Endothelial cell (in vitro differentiated cells): ENCODE measurements around the gene TBC1D3E. TPM values are rescaled to one million over a fixed set of nuclear protein-coding genes. Genes with fewer than 3 reads are reported as not detected.
"Not testable (repeated sequence)": the region's sequence is repeated elsewhere in the genome, so short reads cannot be mapped to it uniquely, and the experiment has no call there.

Experiments used
- DNase-seq: peaks from one replicate; pipeline ENCODE4 v3.0.0; 2021; ENCODE audit warnings: low spot score
- H3K27ac Mint-ChIP-seq: one replicate; pipeline ENCODE4 v1.8.0; 2021; ENCODE audit warnings: mixed read lengths, inconsistent platforms; ENCODE audit not compliant: unreplicated experiment
- H3K27me3 Mint-ChIP-seq: one replicate; pipeline ENCODE4 v1.8.0; 2021; ENCODE audit warnings: mild to moderate bottlenecking, moderate library complexity, mixed read lengths, inconsistent platforms; ENCODE audit not compliant: unreplicated experiment
- H3K36me3 Mint-ChIP-seq: one replicate; pipeline ENCODE4 v1.8.0; 2021; ENCODE audit warnings: mild to moderate bottlenecking, low read depth, mixed read lengths, inconsistent platforms; ENCODE audit not compliant: unreplicated experiment
- H3K4me1 Mint-ChIP-seq: one replicate; pipeline ENCODE4 v1.8.0; 2021; ENCODE audit warnings: mild to moderate bottlenecking, mixed read lengths, inconsistent platforms; ENCODE audit not compliant: unreplicated experiment
- H3K4me3 Mint-ChIP-seq: one replicate; pipeline ENCODE4 v1.8.0; 2021; ENCODE audit warnings: mild to moderate bottlenecking, mixed read lengths, inconsistent platforms; ENCODE audit not compliant: unreplicated experiment
- H3K9me3 Mint-ChIP-seq: one replicate; pipeline ENCODE4 v1.8.0; 2021; ENCODE audit warnings: mixed read lengths, inconsistent platforms; ENCODE audit not compliant: unreplicated experiment
- long read RNA-seq: library from polyadenylated mRNA; unstranded; transcript quantifications from one replicate; pipeline ENCODE4 v2.0.0, GENCODE V29; 2020; ENCODE audit not compliant: unreplicated experiment
- total RNA-seq: library from RNA; stranded (reverse); fragmentation: NEBNext Ultra II Directional; extraction: Animal tissue kit (Norgen Biotek cat#: 25700); gene quantifications from one replicate; pipeline ENCODE4 v1.2.1, GENCODE V29; 2021; ENCODE audit not compliant: unreplicated experiment

The TBC1D3E gene
- not detected for total RNA-seq
- long read RNA-seq, result 0 reads

DNA sequence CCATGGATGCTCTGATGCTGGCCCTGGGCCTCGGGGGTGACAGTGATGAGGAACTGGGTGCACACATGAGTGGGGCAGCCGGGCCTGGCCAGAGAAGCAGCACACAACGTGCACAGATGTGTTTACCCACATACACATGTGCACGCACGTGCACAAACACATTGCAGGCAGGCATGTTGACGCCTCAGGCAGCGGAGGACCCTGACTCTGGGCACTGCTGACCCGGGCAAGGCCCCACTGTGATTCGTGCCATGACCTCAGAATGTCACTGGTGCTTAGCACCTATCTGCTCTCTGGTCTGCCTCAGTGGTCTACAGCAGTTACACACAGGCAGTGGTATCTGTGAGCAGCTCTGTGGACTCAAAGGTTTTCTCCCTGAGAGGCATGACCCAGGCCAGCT, at the start of gene TBC1D3E:
TBC1D3E (plus strand) TSS at position 301 of the 400 bp plus-strand sequence. CDS start 1,545 bp downstream, outside the sequence.
- DNase-seq, result peak; percentile 0
- not testable (repeated sequence) for H3K4me1 Mint-ChIP-seq, H3K4me3 Mint-ChIP-seq, H3K27me3 Mint-ChIP-seq, H3K9me3 Mint-ChIP-seq, H3K27ac Mint-ChIP-seq, H3K36me3 Mint-ChIP-seq

GRCh38 chr17:38087344-38087743, 40.4 kb upstream of the TBC1D3E start:
- not testable (repeated sequence) for DNase-seq, H3K9me3 Mint-ChIP-seq, H3K36me3 Mint-ChIP-seq, H3K27me3 Mint-ChIP-seq, H3K4me3 Mint-ChIP-seq, H3K27ac Mint-ChIP-seq, H3K4me1 Mint-ChIP-seq

- not testable (repeated sequence) for H3K27me3 Mint-ChIP-seq, DNase-seq, H3K9me3 Mint-ChIP-seq, H3K4me3 Mint-ChIP-seq, H3K4me1 Mint-ChIP-seq, H3K27ac Mint-ChIP-seq, H3K36me3 Mint-ChIP-seq
Measured at GRCh38 chr17:38088120-38088519, 39.6 kb upstream of the TBC1D3E start.

- H3K4me1 Mint-ChIP-seq, DNase-seq, H3K27ac Mint-ChIP-seq, H3K27me3 Mint-ChIP-seq, H3K4me3 Mint-ChIP-seq, H3K36me3 Mint-ChIP-seq, H3K9me3 Mint-ChIP-seq: not testable (repeated sequence)
Measured at GRCh38 chr17:38094059-38094694, 33.6 kb upstream of the TBC1D3E start.

GRCh38 chr17:38099262-38099661, 28.5 kb upstream of the TBC1D3E start:
- not testable (repeated sequence) for H3K27me3 Mint-ChIP-seq

DNA sequence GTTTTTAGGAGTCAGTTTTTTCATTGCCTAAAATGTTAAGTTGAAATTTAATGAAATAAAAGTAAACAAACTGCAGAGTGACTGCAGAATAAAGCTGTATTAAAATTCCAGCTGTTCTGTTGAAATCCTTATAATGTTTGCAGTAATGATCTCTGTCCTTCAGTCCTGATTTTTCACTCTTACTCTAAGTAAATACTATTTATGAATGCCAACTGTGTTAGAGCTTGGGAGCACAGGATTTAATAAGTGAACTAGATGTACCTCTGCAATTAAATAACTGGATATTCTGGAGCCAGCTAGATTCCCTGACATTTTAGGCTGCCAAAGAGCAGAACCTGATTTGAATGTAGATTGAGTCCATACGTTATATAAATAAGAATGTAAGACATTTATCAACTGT, 7.9 kb upstream of the TBC1D3E start:
- H3K36me3 Mint-ChIP-seq, H3K27ac Mint-ChIP-seq, DNase-seq, H3K4me1 Mint-ChIP-seq, H3K9me3 Mint-ChIP-seq, H3K4me3 Mint-ChIP-seq, H3K27me3 Mint-ChIP-seq: not testable (repeated sequence)

More at GRCh38 chr17:38099262-38099661, 28.5 kb upstream of the TBC1D3E start:
- not testable (repeated sequence) for H3K4me3 Mint-ChIP-seq, H3K36me3 Mint-ChIP-seq, H3K9me3 Mint-ChIP-seq, H3K27ac Mint-ChIP-seq, H3K4me1 Mint-ChIP-seq, DNase-seq

GRCh38 chr17:38134860-38135259, 7.1 kb downstream of the TBC1D3E start:
- not testable (repeated sequence) for H3K27ac Mint-ChIP-seq, H3K27me3 Mint-ChIP-seq, H3K36me3 Mint-ChIP-seq, H3K9me3 Mint-ChIP-seq, H3K4me3 Mint-ChIP-seq, H3K4me1 Mint-ChIP-seq
- peak; percentile 13 for DNase-seq

Other genes starting within 250 kb of the TBC1D3E start
- not detected for gene TBC1D3K, start 203.5 kb upstream of the TBC1D3E start, total RNA-seq
- gene TBC1D3L, start 138.9 kb upstream of the TBC1D3E start, total RNA-seq, result 20.9 TPM
- gene TBC1D3D, start 124.0 kb upstream of the TBC1D3E start, total RNA-seq, result 0.64 TPM
- gene TBC1D3C, start 59.3 kb upstream of the TBC1D3E start, total RNA-seq, result not detected
- gene TBC1D3, start 64.6 kb downstream of the TBC1D3E start, total RNA-seq, result not detected
- gene MRPL45, start 169.2 kb downstream of the TBC1D3E start, total RNA-seq, result 57.7 TPM
- 0.97 TPM for gene GPR179, start 216.0 kb downstream of the TBC1D3E start, total RNA-seq
- gene SOCS7, start 223.9 kb downstream of the TBC1D3E start, total RNA-seq, result 13.8 TPM